Measurements from ENCODE around the gene RASGRP1. TPM values are rescaled to one million over a fixed set of nuclear protein-coding genes. Genes with fewer than 3 reads are reported as not detected.

RASGRP1 gene
- total RNA-seq, 1 experiment from 2014 or later = 2.8 TPM

DNA sequence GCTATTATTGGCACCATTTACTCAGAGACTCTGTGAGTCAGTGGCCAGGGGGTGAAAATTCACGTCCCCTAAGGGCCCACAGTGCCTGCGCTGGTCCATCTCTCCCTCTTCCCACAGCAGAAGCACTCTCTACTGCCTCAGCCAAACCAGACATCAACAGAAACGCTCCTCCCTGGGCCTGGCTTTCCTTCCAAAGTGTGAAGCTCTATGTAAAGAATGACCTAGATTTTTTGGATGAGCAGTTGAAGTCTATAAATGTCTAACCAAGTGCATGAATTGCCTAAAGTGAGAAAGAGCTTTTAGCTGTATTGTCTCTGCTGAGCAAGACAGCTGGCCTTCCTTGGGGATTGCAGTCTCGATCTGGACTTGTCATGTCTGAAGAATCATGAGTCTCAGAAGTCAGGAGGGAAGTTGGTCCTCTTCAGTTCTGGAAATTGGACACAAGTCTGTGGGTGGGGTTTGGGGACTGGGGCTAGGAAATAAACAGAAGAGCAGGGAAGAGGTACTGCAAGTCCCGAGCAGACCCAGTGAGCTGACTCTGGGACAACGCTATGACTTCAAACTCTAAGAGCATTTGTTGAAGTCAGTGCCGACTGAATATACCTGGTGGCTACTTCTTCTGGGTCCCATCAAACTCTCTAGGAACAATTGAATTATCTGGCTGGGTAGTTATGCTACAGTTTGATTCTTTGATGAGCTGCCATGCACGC is 29.0 kb downstream of the RASGRP1 start:
- no peaks in the 10 kb centered on the region for H3K9me3 Mint-ChIP-seq

More for the DNA sequence above, 29.0 kb downstream of the RASGRP1 start:
- Mint-ChIP-seq H3K4me3 (no peak overlapping the region), H3K36me3 (no peaks in the 10 kb centered on the region), H3K4me1 (peaks cover 4% of the 10 kb centered on the region), H3K27me3 (ENCODE audit: low read depth) (no peaks in the 10 kb centered on the region), H3K27ac (no peak overlapping the region)
- CTCF ChIA-PET = interaction anchor here (0.9 to 1.3 kb wide), 3 partner anchors 28 to 164 kb away, joined by 3 to 7 read pairs (median 4); no protein-coding TSS in a partner anchor
- DNase-seq (ENCODE audit: low spot score) (no peak), ATAC-seq (no peak)
- TF ChIP-seq MXD4 (CRISPR knock-in tag; IDR thresholded peaks at IDR 0.05; ENCODE audit: borderline replicate concordance) (no peak), ZNF232 (CRISPR knock-in tag; IDR thresholded peaks at IDR 0.05) (no peak), EMX1 (CRISPR knock-in tag; IDR thresholded peaks at IDR 0.05) (no peak), ZNF532 (CRISPR knock-in tag; IDR thresholded peaks at IDR 0.05; ENCODE audit: borderline replicate concordance) (no peak), ZBTB43 (CRISPR knock-in tag; IDR thresholded peaks at IDR 0.05) (no peak), ZNF317 (CRISPR knock-in tag; IDR thresholded peaks at IDR 0.05; ENCODE audit: borderline replicate concordance, low read depth) (no peak), ARID4B (CRISPR knock-in tag; IDR thresholded peaks at IDR 0.05; ENCODE audit: borderline replicate concordance) (no peak), NR3C1 (CRISPR knock-in tag; conservative IDR thresholded peaks at IDR 0.05; ENCODE audit: low read depth) (no peak), NR1H2 (CRISPR knock-in tag; IDR thresholded peaks at IDR 0.05) (no peak), NR2C2 (CRISPR knock-in tag; IDR thresholded peaks at IDR 0.05) (no peak), ELF4 (CRISPR knock-in tag; IDR thresholded peaks at IDR 0.05; ENCODE audit: low read depth) (no peak)
- TF ChIP-seq, protein P1, sequence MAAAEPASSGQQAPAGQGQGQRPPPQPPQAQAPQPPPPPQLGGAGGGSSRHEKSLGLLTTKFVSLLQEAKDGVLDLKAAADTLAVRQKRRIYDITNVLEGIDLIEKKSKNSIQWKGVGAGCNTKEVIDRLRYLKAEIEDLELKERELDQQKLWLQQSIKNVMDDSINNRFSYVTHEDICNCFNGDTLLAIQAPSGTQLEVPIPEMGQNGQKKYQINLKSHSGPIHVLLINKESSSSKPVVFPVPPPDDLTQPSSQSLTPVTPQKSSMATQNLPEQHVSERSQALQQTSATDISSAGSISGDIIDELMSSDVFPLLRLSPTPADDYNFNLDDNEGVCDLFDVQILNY (CRISPR knock-in tag; IDR thresholded peaks at IDR 0.05) = no peak
- TF ChIP-seq, protein P2, sequence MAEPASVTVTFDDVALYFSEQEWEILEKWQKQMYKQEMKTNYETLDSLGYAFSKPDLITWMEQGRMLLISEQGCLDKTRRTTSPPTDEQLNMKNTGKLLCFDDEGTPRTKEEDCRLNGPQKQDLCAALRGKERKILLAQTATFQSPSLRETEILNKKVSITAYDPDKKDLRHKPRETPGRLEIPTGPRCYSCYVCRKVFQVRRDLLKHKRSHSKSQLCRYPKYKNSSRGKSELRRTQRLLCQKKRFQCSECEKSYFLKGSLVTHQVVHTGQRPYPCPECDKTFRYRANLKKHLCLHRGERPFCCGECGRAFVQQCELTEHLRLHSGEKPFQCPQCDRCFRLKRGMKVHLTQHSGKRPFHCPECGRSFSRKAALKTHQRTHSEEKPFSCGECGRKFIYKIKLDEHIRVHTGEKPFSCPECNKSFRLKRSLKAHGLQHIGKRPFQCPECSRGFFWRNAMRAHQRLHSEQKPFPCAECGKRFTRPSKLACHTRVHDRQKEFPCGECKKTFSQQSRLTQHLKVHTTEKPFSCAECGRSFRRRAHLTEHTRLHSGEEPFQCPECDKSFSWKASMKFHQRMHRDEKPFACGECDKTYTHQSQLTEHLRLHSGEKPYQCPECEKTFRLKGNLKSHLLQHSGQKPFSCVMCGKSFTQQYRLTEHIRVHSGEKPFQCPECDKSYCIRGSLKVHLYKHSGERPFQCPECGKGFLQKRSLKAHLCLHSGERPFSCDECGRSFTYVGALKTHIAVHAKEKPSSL (CRISPR knock-in tag; conservative IDR thresholded peaks at IDR 0.05) = no peak
- POLR2A ChIA-PET = no interaction called here
